NB4 (cell line): ENCODE measurements around the gene GABRR3.

Experiments used
- POLR2A ChIP-seq: IDR thresholded peaks from 2 replicates; pipeline ENCODE4 v1.6.1; 2011; ENCODE audit warnings: mild to moderate bottlenecking; ENCODE audit not compliant: insufficient read length; ENCODE audit errors: extremely low read depth
- TF ChIP-seq, protein P1 (sequence below): IDR thresholded peaks from one replicate; pipeline ENCODE4 v1.5.1; 2012; ENCODE audit warnings: low read depth, low read length

DNA sequence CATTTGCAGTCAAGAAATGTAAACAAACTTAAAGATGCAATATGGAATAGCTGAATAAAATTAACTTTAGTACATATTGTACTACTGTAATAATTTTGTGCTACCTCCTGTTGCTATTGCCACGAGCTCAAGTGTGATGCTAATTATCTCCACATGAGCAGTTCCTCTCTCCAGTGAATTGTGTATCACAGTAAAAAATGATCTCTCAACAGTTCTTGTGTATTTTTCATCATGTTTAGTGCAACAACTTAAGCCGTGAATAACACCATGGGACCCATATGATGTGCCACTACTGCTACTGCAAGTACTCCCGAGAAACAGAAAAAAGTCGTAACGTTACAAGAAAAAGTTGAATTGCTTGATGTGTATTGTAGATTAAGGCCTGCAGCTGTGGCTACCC is 75.2 kb downstream of the GABRR3 start:
- TF ChIP-seq, protein P1, sequence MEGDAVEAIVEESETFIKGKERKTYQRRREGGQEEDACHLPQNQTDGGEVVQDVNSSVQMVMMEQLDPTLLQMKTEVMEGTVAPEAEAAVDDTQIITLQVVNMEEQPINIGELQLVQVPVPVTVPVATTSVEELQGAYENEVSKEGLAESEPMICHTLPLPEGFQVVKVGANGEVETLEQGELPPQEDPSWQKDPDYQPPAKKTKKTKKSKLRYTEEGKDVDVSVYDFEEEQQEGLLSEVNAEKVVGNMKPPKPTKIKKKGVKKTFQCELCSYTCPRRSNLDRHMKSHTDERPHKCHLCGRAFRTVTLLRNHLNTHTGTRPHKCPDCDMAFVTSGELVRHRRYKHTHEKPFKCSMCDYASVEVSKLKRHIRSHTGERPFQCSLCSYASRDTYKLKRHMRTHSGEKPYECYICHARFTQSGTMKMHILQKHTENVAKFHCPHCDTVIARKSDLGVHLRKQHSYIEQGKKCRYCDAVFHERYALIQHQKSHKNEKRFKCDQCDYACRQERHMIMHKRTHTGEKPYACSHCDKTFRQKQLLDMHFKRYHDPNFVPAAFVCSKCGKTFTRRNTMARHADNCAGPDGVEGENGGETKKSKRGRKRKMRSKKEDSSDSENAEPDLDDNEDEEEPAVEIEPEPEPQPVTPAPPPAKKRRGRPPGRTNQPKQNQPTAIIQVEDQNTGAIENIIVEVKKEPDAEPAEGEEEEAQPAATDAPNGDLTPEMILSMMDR, result no peak
- no peak for TF ChIP-seq POLR2A
